ENCODE measurements around the gene ANKRD63.

DNA sequence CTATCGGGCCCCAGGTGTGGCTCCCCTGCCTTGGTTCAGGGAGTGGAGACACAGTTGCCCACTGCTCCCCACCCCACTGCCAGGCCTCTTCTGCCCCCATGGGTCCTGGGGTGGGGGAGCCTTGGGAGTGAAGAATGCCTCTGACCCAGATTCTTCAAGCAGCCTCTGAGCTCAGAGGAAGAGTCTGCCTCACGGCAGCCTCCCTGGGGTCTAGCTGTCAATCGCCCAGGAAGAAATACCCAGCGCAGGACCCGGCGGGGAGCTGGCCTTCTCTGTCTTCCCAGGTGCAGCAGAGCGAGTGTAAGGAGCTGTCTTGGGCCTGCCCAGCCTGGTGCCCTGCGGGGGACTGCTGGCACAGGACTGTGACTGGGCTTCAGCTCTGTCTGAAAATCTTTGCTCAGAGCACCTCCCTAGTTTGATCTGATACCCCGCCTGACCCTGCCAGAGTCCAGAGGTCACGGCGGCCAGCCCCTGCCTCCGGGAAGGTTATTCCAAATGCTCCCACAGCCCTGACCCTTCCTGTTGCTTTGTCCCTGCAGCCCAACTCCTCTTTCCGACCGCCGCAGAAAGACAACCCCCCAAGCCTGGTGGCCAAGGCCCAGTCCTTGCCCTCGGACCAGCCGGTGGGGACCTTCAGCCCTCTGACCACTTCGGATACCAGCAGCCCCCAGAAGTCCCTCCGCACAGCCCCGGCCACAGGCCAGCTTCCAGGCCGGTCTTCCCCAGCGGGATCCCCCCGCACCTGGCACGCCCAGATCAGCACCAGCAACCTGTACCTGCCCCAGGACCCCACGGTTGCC is 11.0 kb downstream of the ANKRD63 start:
- no peak for TF ChIP-seq CTCF (IDR thresholded peaks at IDR 0.05)
- TF ChIP-seq POLR2AphosphoS5 (IDR thresholded peaks at IDR 0.05): no peak

Data from esophagus muscularis mucosa (tissue), 3 donors.